PC-9 (cell line): ENCODE measurements around the gene LUC7L.
"Not testable (repeated sequence)": the region's sequence is repeated elsewhere in the genome, so short reads cannot be mapped to it uniquely, and the experiment has no call there.

Experiments
- CTCF ChIP-seq: fragments of 200-600 bp; sonication (generic); conservative IDR thresholded peaks from 2 replicates; pipeline ENCODE4 v1.6.1; 2017; ENCODE audit warnings: mixed run types, antibody characterized with exemption, mild to moderate bottlenecking, moderate library complexity
- EZH2 ChIP-seq: fragments of 200-600 bp; sonication (generic); IDR thresholded peaks from 2 replicates; pipeline ENCODE4 v1.8.0; 2017; ENCODE audit warnings: antibody characterized with exemption, low read depth

GRCh38 chr16:163139-163538 is 66.1 kb downstream of the LUC7L start:
- TF ChIP-seq CTCF, EZH2: not testable (repeated sequence)
